ENCODE data around the gene MTUS2.

Gene MTUS2

GRCh38 chr13:28958018-28958417, 137.9 kb downstream of the MTUS2 start:
- DNase-seq = no peak
- Histone ChIP-seq H3K27me3 (no peaks in the 10 kb centered on the region), H3K9me3 (no peaks in the 10 kb centered on the region), H3K36me3 (no peaks in the 10 kb centered on the region), H3K4me3 (no peak overlapping the region), H3K4me1 (no peaks in the 10 kb centered on the region), H3K27ac (no peak overlapping the region)
- intact Hi-C loops (cut with DNase I; ENCODE audit: low total_unique reads) = no loop called here
- no peak for TF ChIP-seq CTCF (IDR thresholded peaks at IDR 0.05)

- no peaks in the 10 kb centered on the region for H3K36me3 ChIP-seq
- no peaks in the 10 kb centered on the region for H3K9me3 ChIP-seq
- no peak overlapping the region for H3K4me3 ChIP-seq
- no peak for TF ChIP-seq CTCF (IDR thresholded peaks at IDR 0.05)
- no peaks in the 10 kb centered on the region for H3K4me1 ChIP-seq
- intact Hi-C loops (cut with DNase I; ENCODE audit: low total_unique reads) = no loop called here
- no peaks in the 10 kb centered on the region for H3K27me3 ChIP-seq
- no peak for DNase-seq
- no peak overlapping the region for H3K27ac ChIP-seq
Measured at GRCh38 chr13:28958441-28958840, 138.3 kb downstream of the MTUS2 start.

GRCh38 chr13:28964052-28964451, 143.9 kb downstream of the MTUS2 start:
- no peak for DNase-seq
- H3K27me3 ChIP-seq = no peaks in the 10 kb centered on the region
- H3K27ac ChIP-seq = no peak overlapping the region
- no peak for TF ChIP-seq CTCF (IDR thresholded peaks at IDR 0.05)
- H3K4me1 ChIP-seq = no peaks in the 10 kb centered on the region
- H3K36me3 ChIP-seq = no peaks in the 10 kb centered on the region
- intact Hi-C loops (cut with DNase I; ENCODE audit: low total_unique reads) = no loop called here
- no peaks in the 10 kb centered on the region for H3K9me3 ChIP-seq
- no peak overlapping the region for H3K4me3 ChIP-seq

- Histone ChIP-seq H3K27me3 (no peaks in the 10 kb centered on the region), H3K36me3 (no peaks in the 10 kb centered on the region), H3K9me3 (no peaks in the 10 kb centered on the region), H3K27ac (no peak overlapping the region), H3K4me3 (no peak overlapping the region), H3K4me1 (no peaks in the 10 kb centered on the region)
- intact Hi-C loops (cut with DNase I; ENCODE audit: low total_unique reads) = no loop called here
- no peak for TF ChIP-seq CTCF (IDR thresholded peaks at IDR 0.05)
- no peak for DNase-seq
Measured at GRCh38 chr13:28964803-28965202, 144.7 kb downstream of the MTUS2 start.

GRCh38 chr13:28967029-28967915, 147.1 kb downstream of the MTUS2 start:
- Histone ChIP-seq H3K27ac (no peak overlapping the region), H3K4me1 (no peaks in the 10 kb centered on the region), H3K9me3 (no peaks in the 10 kb centered on the region), H3K36me3 (no peaks in the 10 kb centered on the region), H3K4me3 (no peak overlapping the region), H3K27me3 (no peaks in the 10 kb centered on the region)
- no peak for TF ChIP-seq CTCF (IDR thresholded peaks at IDR 0.05)
- no peak for DNase-seq
- intact Hi-C loops (cut with DNase I; ENCODE audit: low total_unique reads) = no loop called here

All from tibial artery (tissue), 4 donors.